DMS79 treated with DMSO at 0.1 percent for 48 hours (cell line): Measurements from ENCODE around the gene CMSS1.

Experiments
- DNase-seq: peaks from one replicate; lab custom pipeline; 2025; lab: John Stamatoyannopoulos, UW

CMSS1 gene

GRCh38 chr3:100230710-100231109 is 413.0 kb downstream of the CMSS1 start:
- DNase-seq: no peak
